H1 (cell line): ENCODE results near the gene MYO3A.

ENCODE experiments used
- BACH1 ChIP-seq: IDR thresholded peaks from 2 replicates; pipeline ENCODE4 v1.6.1; 2012; ENCODE audit warnings: low read length, improper control_type of control experiment
- CHD2 ChIP-seq: IDR thresholded peaks from 2 replicates; pipeline ENCODE4 v1.6.1; 2012; ENCODE audit warnings: low read length, improper control_type of control experiment
- HDAC6 ChIP-seq: IDR thresholded peaks from one replicate; pipeline ENCODE4 v1.7.1; 2012; ENCODE audit warnings: low read depth, mild to moderate bottlenecking, inconsistent platforms, low read length, moderate library complexity
- SUZ12 ChIP-seq: fragments of 200-600 bp; sonication (generic); IDR thresholded peaks from 2 replicates; pipeline ENCODE4 v1.6.1; 2012; ENCODE audit warnings: mild to moderate bottlenecking, inconsistent platforms, low read length, moderate library complexity, mixed read lengths

DNA sequence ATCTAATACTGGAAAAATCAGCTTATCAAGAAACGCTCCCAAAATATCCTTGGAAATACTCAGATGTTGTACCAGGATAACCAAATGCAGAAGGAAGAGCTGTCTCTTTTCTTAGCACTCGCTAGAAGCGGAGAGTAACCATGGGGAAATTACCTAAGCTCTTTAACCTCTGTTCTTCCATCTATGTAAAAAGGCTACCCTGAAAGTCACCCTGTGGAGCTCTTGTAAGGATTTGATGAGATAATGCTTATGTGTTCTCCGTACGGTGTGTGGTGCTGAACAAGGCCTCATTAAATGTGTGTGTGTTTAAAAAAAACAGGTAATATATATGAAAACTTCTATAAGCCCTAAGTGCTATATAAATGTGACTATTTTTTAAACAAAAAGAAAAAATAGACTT, 38.2 kb upstream of the MYO3A start:
- TF ChIP-seq HDAC6 (no peak), SUZ12 (no peak), CHD2 (no peak), BACH1 (no peak)
